NCI-H1092 (cell line): ENCODE results near the gene OR56B1.
"Not testable (repeated sequence)": the region's sequence is repeated elsewhere in the genome, so short reads cannot be mapped to it uniquely, and the experiment has no call there.

Source experiments
- DNase-seq: peaks from one replicate; lab custom pipeline; 2025; lab: John Stamatoyannopoulos, UW

Gene OR56B1, protein sequence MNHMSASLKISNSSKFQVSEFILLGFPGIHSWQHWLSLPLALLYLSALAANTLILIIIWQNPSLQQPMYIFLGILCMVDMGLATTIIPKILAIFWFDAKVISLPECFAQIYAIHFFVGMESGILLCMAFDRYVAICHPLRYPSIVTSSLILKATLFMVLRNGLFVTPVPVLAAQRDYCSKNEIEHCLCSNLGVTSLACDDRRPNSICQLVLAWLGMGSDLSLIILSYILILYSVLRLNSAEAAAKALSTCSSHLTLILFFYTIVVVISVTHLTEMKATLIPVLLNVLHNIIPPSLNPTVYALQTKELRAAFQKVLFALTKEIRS

DNA sequence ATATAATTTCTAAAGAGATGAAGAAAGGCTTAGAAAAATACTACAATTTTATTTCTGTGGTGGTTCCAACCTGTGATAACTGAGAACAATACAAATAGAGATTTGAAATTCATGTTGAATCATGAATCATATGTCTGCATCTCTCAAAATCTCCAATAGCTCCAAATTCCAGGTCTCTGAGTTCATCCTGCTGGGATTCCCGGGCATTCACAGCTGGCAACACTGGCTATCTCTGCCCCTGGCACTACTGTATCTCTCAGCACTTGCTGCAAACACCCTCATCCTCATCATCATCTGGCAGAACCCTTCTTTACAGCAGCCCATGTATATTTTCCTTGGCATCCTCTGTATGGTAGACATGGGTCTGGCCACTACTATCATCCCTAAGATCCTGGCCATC is at the start of gene OR56B1:
Gene OR56B1 (plus strand): TSS at position 53 of the 400 bp plus-strand sequence. CDS start 69 bp downstream, at position 122.
- DNase-seq = no peak

DNA sequence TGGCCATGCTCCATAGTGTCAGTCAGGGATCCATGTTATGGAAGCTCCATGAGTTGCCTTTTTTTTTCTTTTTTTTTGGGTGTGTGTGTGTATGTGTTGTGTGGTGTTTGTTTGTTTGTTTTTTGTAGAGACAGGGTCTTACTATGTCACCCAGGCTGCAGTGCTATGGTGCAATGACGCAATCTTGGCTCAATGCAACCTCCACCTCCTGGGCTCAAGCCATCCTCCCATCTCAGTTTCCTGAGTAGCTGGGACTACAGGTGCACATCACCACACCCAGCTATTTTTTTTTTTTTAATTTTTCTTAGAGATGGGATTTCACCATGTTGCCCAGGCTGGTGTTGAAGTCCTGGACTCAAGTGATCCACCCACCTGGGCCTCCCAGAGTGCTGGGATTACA is 47.8 kb upstream of the OR56B1 start:
- DNase-seq = no peak

DNA sequence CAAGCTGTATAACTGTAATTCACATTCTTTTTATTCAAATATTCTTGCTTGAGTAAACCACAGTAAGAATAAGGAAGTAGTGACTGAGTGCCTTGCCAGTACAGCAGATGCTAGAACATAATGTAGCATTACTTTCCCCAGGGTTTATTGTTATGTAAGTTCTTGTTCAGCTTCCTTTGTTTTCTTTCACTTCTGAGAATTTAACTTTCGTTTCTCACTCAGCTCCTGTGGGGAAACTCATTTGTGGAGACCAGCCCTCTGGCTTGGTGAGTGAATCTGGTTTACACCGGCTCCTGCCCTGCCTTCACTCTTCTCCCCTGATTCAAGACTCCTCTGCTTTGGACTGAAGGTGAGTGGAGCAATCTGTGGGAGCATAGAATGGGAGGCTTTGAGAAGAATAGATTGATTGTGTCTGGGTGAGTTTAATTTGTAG is 46.7 kb upstream of the OR56B1 start, which contains the start of gene TRIM22:
Gene TRIM22 (plus strand): TSS at position 240 of the 433 bp plus-strand sequence. CDS start 6,443 bp downstream, outside the sequence.
- DNase-seq = no peak

DNA sequence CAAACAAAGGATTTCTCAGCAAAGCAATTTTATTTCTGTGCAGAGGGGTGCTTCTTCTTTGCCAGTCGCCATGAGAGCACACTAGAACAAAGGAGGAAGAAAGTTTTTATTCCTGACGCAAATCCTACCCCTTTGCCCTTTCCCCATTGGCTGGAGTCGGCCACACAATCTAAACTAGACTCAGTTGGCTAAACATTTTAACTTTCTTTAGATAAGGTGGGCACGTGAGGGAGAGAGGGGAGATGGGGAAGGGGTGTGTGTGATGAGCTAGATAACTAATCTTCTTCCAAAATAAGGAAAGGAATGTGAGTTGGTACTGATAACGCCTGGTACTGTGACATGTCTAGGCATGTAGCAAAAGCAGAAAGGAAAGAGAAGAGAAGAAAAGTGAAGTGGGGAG is 46.0 kb upstream of the OR56B1 start:
- DNase-seq = no peak

DNA sequence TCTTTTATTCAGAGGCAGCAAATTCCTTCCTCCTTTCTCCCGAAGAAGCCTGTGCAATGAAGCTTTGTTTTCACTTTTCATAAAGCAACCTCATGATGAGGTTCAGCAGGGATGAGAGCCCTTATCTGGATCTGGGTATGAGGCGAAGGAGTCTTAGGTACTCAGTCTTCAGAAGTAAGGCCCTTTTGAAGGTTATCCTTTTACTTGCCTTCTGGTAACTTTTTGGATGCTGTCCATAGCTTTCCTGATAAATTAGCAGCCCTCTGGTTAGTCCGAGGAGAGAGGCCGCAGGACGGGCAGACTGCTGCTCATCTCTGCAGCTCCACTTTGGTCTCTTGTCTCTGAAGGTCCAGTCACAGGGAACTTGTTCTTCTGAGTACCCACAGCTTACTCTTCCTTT is 45.5 kb upstream of the OR56B1 start:
- no peak for DNase-seq

DNA sequence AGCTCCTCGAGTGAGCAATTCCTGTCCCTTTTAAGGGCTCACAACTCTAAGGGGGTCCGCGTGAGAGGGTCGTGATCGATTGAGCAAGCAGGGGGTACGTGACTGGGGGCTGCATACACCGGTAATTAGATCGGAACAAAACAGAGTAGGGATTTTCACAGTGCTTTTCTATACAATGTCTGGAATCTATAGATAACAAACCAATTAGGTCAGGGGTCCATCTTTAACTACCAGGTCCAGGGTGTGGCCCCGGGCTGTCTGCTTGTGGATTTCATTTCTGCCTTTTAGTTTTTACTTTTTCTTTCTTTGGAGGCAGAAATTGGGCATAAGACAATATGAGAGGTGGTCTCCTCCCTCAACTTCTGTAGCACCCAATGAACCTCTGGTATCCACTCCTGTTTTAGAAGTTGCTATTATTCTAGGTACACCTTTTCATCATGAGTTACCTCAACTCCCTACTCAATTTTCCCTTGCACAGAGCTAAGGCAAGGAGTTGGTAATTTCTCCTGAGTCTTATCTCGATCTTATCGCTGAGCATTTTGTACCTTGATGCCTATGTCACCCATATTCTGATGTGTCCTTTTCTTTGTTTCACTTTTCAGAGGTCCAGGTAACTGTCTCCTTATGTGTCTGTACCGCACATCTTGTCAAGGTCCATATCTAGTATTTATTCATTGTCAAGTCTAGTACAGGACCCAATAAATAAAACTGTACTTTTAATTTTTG is 44.8 kb upstream of the OR56B1 start:
- not testable (repeated sequence) for DNase-seq

DNA sequence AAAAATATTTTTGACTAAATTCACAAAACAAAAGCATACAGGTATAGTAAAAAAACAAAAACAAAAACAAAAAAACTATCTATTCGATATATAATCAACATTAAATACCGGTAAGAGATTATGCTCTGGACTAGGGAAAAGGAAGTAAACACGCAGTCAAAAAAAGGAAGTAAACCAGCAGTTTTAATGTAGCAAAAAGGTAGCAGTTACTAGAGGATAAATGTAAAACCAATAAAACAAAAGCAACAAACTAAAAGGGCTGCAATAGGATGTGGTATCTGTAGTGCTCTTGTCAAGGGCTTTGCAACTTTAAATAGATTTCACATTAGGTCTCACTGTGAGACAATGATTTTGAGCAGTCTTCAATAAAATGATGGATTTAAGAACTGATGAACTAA is 44.3 kb upstream of the OR56B1 start:
- no peak for DNase-seq

DNA sequence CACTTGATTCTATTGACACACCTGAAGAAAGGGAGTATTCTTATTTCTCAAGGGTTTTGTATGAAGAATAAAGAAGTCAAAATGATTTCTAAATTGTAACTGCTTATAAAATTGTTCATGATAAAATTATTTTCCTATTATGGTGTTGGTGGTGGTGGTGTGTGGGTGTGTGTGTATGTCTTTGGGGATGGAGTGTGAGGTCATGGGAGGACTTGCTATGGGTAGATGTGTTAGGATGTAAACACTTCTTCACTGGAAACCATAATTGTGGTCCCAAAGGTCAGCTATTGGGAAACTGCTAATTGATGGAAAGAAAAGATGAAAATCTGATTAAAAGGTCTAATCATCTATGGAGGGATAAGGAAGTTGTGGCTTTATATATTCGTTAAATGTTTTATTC is 41.6 kb upstream of the OR56B1 start:
- DNase-seq = no peak

DNA sequence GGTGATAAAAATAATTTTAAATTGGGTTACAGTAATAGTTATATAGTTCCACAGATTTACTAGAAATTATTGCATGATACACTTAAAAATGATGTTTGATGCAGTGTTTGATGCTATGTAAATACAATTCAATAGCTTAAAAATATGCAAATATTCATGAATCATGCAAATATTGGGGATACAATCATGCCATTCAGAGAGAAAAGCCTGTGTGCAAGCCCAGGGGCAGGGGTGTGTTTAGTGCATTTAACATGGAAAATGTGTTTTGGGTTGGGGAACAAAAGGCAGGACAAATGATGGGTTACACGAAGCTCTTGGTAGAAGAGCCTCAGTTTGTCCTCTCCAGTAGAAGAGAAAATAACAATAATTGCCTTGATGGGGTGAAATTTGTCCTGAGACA is 40.7 kb upstream of the OR56B1 start:
- no peak for DNase-seq

DNA sequence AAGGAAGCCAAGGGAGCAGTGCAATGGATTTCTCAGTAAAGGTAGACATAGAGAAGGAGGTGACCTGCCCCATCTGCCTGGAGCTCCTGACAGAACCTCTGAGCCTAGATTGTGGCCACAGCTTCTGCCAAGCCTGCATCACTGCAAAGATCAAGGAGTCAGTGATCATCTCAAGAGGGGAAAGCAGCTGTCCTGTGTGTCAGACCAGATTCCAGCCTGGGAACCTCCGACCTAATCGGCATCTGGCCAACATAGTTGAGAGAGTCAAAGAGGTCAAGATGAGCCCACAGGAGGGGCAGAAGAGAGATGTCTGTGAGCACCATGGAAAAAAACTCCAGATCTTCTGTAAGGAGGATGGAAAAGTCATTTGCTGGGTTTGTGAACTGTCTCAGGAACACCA is 40.0 kb upstream of the OR56B1 start:
- DNase-seq = no peak

DNA sequence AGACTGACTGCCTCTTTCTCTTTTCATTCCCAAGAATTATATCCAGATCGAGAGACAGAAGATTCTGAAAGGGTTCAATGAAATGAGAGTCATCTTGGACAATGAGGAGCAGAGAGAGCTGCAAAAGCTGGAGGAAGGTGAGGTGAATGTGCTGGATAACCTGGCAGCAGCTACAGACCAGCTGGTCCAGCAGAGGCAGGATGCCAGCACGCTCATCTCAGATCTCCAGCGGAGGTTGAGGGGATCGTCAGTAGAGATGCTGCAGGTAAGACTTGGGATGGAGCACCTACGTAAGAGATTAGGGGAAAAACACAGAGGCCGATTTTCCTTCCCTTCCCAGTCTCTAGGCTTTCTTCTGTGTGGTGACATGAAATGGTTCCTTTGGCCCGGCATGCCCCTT is 38.0 kb upstream of the OR56B1 start:
- DNase-seq = no peak

DNA sequence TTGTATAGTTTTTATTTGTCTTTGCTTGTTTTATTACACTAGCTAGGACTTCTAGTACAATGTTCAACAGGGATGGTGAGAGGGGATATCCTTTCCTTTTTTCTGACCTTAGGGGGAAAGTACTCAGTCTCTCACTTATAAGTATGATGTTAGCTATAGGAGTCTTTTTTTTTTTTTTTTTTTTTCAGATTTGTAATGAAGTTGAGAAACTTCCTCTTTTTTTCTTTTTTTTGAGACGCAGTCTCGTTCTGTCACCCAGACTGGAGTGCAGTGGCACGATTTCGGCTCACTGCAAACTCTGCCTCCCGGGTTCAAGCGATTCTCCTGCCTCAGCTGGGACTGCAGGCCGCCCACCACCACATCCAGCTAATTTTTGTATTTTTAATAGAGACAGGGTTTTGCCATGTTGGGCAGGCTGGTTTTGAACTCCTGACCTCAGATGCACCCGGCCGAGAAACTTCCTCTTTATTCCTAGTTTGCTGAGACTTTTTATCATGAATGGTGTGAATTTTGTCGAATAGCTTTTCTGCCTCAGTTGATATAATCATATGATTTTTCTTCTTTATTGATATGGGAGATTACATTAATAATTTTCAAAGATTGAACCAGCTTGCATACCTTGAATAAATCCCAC is 35.7 kb upstream of the OR56B1 start:
- DNase-seq = no peak

DNA sequence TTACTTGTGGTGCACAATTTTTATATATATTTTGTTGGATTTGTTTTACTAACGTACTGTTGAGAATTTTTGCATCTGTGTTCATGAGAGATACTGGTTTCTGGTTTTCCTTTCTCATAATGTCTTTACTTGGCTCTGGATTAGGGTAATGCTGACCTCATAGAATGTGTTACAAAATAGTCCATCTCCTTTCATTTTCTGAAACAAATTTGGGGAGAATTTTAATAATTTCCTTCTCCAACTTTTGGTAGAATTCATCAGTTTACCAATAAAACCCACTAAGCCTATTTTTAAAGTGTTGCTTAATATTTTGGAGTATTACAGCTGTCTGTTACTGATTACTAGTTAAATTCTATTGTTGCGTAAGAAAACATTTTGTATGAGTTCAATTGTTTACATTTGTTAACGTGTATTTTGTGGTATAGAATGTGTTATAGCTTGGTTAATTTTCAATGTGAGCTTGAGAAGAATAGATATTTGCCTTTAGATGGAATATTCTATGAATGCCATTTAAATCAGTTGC is 35.1 kb upstream of the OR56B1 start:
- DNase-seq = no peak

DNA sequence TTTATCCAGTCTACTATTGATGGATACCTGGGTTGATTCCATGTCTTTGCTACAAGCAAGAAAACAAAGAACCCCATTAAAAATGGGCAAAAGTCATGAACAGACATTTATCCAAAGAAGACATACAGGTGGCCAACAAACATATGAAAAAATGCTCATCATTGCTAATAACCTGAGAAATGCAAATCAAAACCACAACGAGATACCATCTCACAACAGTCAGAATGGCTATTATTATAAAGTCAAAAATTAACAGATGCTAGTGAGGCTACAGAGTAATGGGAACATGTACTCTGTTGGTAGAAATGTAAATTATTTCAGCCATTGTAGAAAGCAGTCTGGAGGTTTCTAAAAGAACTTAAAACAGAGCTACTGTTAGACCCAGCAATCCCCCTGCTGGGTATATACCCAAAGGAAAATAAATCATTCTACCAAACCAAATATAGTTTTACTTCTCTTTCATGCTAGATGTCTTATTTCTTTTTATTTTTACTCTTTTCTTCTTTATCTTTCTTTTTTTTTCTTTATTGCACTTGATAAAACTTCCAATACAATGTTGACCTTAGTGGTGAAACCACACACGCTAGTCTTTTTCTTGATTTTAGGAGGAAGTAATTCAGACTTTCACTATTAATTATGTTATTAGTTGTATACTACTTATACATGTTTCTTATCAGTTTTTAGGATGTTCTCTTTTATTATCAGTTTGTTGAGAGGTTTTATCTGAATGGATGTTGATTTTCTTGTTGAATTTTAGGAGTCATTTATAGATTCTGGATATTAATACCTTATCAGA is 32.3 kb upstream of the OR56B1 start:
- no peak for DNase-seq

DNA sequence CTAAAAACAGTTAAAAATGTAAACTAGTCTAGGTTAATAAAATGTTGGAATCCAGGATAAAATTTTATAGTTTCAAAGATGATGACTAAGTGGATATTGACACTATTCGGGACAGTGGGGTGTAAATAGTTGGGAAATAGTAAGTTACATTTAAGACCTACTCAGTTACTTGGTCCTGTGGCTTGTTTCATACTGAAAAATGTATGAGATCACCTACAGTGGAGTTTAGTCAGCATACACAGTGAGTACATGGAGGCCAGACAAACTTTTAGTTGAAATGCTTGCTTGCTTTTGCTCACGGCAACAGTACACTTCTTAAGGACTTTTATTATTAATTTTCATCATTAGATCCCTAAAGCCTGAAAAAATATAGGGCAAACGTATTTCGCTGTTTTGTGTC is 30.6 kb upstream of the OR56B1 start:
- no peak for DNase-seq

DNA sequence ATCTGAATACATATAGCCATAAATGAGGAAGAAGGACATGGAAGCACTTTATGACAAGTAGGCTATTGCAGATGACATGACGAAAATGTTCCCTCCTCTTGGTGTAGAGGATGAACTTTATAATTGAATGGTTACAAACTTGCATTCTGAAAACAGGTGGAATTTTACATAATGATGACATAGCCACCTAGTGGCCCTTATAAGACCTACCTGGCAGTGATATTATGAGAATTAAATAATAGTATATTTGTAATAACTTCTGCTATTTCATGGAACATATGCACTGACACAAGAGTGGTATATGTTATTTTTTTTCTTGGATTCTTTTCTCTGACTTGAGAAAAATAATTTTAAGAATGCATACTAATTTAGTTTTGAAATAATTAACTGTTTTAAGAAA is 23.7 kb upstream of the OR56B1 start:
- DNase-seq = no peak

DNA sequence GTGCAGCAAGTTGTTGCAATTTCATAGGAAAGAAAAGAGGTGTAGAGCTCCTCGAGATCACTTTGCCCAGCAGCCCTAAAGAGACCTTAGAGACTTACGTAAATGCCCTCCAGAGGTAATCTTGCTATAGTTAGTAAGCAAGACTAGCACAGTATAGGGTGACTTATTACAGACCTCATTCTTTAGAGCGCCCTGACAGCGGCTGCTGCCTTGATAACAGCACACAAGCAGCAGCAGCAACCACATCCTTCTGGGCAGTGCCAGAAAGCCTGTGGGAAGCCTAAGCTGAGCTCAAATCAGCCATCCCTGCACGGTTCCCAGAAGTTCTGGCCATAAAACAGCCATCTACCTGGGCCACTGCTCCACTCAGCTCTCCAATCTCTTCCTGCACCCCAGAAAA is 22.6 kb upstream of the OR56B1 start:
- DNase-seq = no peak

DNA sequence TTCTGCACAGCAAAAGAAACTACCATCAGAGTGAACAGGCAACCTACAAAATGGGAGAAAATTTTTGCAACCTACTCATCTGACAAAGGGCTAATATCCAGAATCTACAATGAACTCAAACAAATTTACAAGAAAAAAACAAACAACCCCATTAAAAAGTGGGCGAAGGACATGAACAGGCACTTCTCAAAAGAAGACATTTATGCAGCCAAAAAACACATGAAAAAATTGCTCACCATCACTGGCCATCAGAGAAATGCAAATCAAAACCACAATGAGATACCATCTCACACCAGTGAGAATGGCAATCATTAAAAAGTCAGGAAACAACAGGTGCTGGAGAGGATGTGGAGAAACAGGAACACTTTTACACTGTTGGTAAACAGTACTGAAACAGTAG is 19.7 kb upstream of the OR56B1 start:
- DNase-seq = not testable (repeated sequence)

DNA sequence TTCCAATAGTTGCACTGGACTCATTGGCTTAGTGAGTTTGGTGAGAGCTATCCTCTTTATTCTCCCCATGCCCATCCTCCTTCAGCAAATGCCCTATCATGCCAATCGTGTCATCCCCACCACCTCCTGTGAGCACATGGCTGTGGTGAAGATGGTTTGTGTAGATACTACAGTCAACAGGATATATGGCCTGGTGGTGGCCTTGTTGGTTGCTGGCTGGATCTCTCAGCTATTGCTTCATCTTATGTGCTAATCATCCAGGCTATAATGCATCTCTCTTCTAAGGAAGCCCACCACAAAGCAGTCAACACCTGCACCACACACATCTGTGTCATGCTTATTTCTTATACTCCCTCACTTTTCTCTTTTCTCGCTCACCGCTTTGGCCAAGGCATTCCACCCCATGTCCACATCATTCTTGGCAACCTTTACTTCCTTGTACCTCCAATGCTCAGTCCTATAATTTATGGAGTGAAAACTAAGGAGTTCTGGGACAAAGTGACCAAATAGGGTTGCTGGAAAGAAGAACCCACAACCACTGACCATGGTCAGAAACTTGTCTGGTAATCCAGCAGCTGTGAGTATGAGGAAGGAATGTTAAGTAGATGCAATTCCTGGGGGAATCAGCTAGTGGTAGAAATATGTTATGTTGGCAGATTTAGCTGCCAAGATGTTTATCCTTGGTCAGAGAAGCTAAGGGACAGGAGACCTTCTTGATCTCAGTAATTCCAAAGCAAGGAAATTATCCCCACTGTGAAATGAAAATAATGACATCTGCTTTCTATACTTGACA is 16.3 kb upstream of the OR56B1 start:
- DNase-seq = no peak

DNA sequence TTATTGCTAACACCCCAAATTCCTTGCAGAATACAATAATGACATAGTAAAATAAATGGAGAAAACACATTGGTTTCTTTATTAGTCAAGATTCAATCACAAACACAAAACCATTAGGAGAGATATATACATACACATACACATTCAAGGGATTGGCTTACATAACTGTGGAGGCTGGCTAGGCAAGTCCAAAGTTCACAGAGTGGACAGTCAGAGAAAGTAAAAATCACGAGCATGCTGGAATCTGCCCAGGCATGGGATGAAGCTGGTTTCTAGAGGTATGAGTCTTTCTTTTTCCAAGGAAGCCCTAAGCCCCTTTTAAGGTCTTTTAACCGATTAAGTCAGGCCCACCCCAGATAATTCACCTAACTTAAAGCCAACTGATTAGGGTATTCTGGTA is 13.6 kb upstream of the OR56B1 start:
- DNase-seq = no peak

DNA sequence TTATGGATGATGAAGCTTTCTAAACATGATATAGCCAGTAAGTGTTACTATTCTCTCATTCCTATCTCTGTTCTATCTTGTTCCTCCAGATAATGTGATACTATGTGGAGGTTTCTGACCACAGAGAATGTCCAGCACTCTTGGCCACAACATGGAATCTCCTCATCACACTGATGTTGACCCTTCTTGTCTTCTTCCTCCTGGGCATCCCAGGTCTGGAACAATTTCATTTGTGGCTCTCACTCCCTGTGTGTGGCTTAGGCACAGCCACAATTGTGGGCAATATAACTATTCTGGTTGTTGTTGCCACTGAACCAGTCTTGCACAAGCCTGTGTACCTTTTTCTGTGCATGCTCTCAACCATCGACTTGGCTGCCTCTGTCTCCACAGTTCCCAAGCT is 9.9 kb upstream of the OR56B1 start:
- DNase-seq = no peak
